ENCODE data around the gene ACTR10.

The ACTR10 gene

GRCh38 chr14:58285132-58285531 lies 85.2 kb downstream of the ACTR10 start:
- no peaks in the 10 kb centered on the region for H3K27me3 Mint-ChIP-seq (ENCODE audit: low read depth)
- no peak overlapping the region for H3K4me3 Mint-ChIP-seq
- H3K27ac Mint-ChIP-seq = peak overlapping the region in 1 of 3 experiments; percentile 19
- H3K9me3 Mint-ChIP-seq = no peaks in the 10 kb centered on the region
- H3K36me3 Mint-ChIP-seq (ENCODE audit: low read depth) = peaks cover 80% of the 10 kb centered on the region
- TF ChIP-seq, protein P1, sequence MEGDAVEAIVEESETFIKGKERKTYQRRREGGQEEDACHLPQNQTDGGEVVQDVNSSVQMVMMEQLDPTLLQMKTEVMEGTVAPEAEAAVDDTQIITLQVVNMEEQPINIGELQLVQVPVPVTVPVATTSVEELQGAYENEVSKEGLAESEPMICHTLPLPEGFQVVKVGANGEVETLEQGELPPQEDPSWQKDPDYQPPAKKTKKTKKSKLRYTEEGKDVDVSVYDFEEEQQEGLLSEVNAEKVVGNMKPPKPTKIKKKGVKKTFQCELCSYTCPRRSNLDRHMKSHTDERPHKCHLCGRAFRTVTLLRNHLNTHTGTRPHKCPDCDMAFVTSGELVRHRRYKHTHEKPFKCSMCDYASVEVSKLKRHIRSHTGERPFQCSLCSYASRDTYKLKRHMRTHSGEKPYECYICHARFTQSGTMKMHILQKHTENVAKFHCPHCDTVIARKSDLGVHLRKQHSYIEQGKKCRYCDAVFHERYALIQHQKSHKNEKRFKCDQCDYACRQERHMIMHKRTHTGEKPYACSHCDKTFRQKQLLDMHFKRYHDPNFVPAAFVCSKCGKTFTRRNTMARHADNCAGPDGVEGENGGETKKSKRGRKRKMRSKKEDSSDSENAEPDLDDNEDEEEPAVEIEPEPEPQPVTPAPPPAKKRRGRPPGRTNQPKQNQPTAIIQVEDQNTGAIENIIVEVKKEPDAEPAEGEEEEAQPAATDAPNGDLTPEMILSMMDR (IDR thresholded peaks at IDR 0.05; ENCODE audit: unreplicated experiment in 3 of 3) = no peak
- H3K4me1 Mint-ChIP-seq = peaks cover 23% of the 10 kb centered on the region
